Naive B cell (primary cell): ENCODE data around the gene COPS2. TPM values are rescaled to one million over a fixed set of nuclear protein-coding genes. Genes with fewer than 3 reads are reported as not detected.
A peak's percentile ranks its signal among the peaks of the same experiment; 100 is the strongest.

Experiments used
- ATAC-seq, 2 donors: fragments of 150-1000 bp; cut with Tn5 transposase; 2 replicates each; pipeline ENCODE4 v1.10.0; 2021; ENCODE audit warnings: low read depth in 2 of 2, mild to moderate bottlenecking in 2 of 2, moderate library complexity in 2 of 2
- DNase-seq: peaks from one replicate; pipeline ENCODE4 v3.0.0; 2022
- H3K27ac Mint-ChIP-seq, 6 donors: one replicate each; pipeline ENCODE4 v1.8.0; 2020 to 2022; ENCODE audit warnings: mild to moderate bottlenecking in 6 of 6, mixed read lengths in 6 of 6, moderate library complexity in 5 of 6, inconsistent platforms in 2 of 6
- H3K27me3 Mint-ChIP-seq, 3 donors: one replicate each; pipeline ENCODE4 v1.8.0; 2021 to 2022; ENCODE audit warnings: mixed read lengths in 3 of 3, mild to moderate bottlenecking in 1 of 3
- H3K36me3 Mint-ChIP-seq, 2 donors: one replicate each; pipeline ENCODE4 v1.8.0; 2020 to 2022; ENCODE audit warnings: mixed read lengths in 2 of 2, inconsistent platforms in 1 of 2, mild to moderate bottlenecking in 1 of 2
- H3K4me1 Mint-ChIP-seq, 3 donors: one replicate each; pipeline ENCODE4 v1.8.0; 2020 to 2022; ENCODE audit warnings: mixed read lengths in 3 of 3, inconsistent platforms in 1 of 3, mild to moderate bottlenecking in 1 of 3, moderate library complexity in 1 of 3
- H3K4me3 Mint-ChIP-seq, 8 donors: one replicate each; pipeline ENCODE4 v1.8.0; 2020 to 2022; ENCODE audit warnings: mild to moderate bottlenecking in 8 of 8, mixed read lengths in 8 of 8, moderate library complexity in 8 of 8, inconsistent platforms in 2 of 8
- H3K9me3 Mint-ChIP-seq, 7 donors: one replicate each; pipeline ENCODE4 v1.8.0; 2020 to 2022; ENCODE audit warnings: mixed read lengths in 7 of 7, mild to moderate bottlenecking in 5 of 7, inconsistent platforms in 2 of 7, moderate library complexity in 1 of 7
- polyA plus RNA-seq, 6 donors: library from polyadenylated mRNA; unstranded; fragments of 300-500 nt; fragmentation: Illumina TruSeq; gene quantifications; one replicate each; pipeline ENCODE4 v1.2.3, GENCODE V29; 2021; ENCODE audit warnings: low read depth in 6 of 6

COPS2 gene
- polyA plus RNA-seq, 6 donors from 2014 or later, result 27.1 to 46.8 (median 33.0) TPM

DNA sequence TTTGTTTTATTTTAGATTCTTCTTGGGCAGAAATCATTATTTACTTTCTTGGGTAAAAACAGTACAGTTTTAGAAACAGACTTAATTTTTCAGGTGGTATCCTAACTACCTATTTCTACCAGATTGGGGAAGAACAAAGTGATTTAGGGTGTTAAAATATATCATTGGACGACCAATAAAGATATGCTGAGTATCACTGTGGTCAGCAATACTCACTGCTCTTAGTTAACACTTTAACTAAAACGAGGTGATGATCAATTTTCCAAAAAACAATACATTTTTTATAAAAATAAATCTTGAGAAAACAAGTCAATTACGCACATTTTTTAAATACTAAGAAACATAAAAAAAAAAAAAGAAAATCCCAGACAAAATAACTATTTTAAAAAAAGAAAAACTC is 3.6 kb downstream of the COPS2 start:
- no peak overlapping the region for H3K27ac Mint-ChIP-seq
- H3K36me3 Mint-ChIP-seq, result peaks cover 0 to 5% of the 10 kb centered on the region in 2 donors
- peaks cover 41 to 68% (median 51%) of the 10 kb centered on the region in 3 donors for H3K4me1 Mint-ChIP-seq
- H3K4me3 Mint-ChIP-seq, result no peak overlapping the region
- no peaks in the 10 kb centered on the region for H3K9me3 Mint-ChIP-seq
- DNase-seq, result no peak
- ATAC-seq, result no peak
- H3K27me3 Mint-ChIP-seq, result no peaks in the 10 kb centered on the region

GRCh38 chr15:49148727-49149126 is 6.7 kb downstream of the COPS2 start:
- no peak for ATAC-seq
- peak overlapping the region in 2 of 6 donors; percentile 35 to 95 for H3K27ac Mint-ChIP-seq
- H3K4me3 Mint-ChIP-seq, result peak overlapping the region in 1 of 8 donors; percentile 6
- no peaks in the 10 kb centered on the region for H3K27me3 Mint-ChIP-seq
- peaks cover 0 to 5% of the 10 kb centered on the region in 2 donors for H3K36me3 Mint-ChIP-seq
- DNase-seq, result no peak
- peaks cover 33 to 50% (median 42%) of the 10 kb centered on the region in 3 donors for H3K4me1 Mint-ChIP-seq
- H3K9me3 Mint-ChIP-seq, result no peaks in the 10 kb centered on the region

- DNase-seq, result no peak
- Mint-ChIP-seq H3K36me3 (peaks cover 4 to 8% of the 10 kb centered on the region in 2 donors), H3K27me3 (no peaks in the 10 kb centered on the region), H3K27ac (peak overlapping the region in 2 of 6 donors; percentile 35 to 95), H3K4me1 (peaks cover 29 to 47% (median 38%) of the 10 kb centered on the region in 3 donors), H3K4me3 (peak overlapping the region in 1 of 8 donors; percentile 6), H3K9me3 (no peaks in the 10 kb centered on the region)
- ATAC-seq, result no peak
Observed at GRCh38 chr15:49148298-49148697, 7.1 kb downstream of the COPS2 start.

- Mint-ChIP-seq H3K4me1 (peaks cover 23 to 40% (median 33%) of the 10 kb centered on the region in 3 donors), H3K27ac (peak overlapping the region in 1 of 6 donors; percentile 38), H3K36me3 (peaks cover 21 to 24% of the 10 kb centered on the region in 2 donors), H3K9me3 (no peaks in the 10 kb centered on the region), H3K27me3 (no peaks in the 10 kb centered on the region), H3K4me3 (no peak overlapping the region)
- peak; percentile 24 for DNase-seq
- ATAC-seq, result peak; percentile 35 to 47
Observed at GRCh38 chr15:49145651-49146609, 9.5 kb downstream of the COPS2 start.

- no peak for DNase-seq
- Mint-ChIP-seq H3K4me1 (no peaks in the 10 kb centered on the region), H3K9me3 (no peaks in the 10 kb centered on the region), H3K36me3 (peaks cover 21 to 32% of the 10 kb centered on the region in 2 donors), H3K27ac (peak overlapping the region in 1 of 6 donors; percentile 33), H3K27me3 (no peaks in the 10 kb centered on the region), H3K4me3 (no peak overlapping the region)
- no peak for ATAC-seq
Observed at GRCh38 chr15:49137861-49138260, 17.5 kb downstream of the COPS2 start.

DNA sequence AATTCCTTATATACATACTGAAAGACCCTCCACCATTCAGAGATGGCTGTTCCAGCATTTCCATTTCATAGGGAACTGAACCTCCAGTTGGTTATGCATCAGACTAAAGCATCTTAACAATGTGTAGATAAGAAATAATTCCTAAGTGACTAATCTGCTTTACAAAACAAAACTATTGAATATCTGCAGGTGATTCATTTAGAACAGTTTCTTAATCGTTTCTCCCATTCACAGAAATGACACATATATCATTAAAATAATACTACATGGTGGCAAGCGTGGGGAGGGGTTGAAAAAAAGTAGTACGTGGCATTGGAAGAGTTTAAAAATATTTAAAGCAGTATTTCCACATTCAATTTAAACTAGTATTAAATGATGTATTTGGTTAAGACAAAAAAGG is 19.5 kb downstream of the COPS2 start:
- DNase-seq, result no peak
- Mint-ChIP-seq H3K4me1 (no peaks in the 10 kb centered on the region), H3K27ac (no peak overlapping the region), H3K9me3 (no peaks in the 10 kb centered on the region), H3K36me3 (peaks cover 8 to 20% of the 10 kb centered on the region in 2 donors), H3K27me3 (no peaks in the 10 kb centered on the region), H3K4me3 (no peak overlapping the region)
- ATAC-seq, result no peak

GRCh38 chr15:49135342-49135857 is 20.0 kb downstream of the COPS2 start:
- Mint-ChIP-seq H3K9me3 (no peaks in the 10 kb centered on the region), H3K27me3 (no peaks in the 10 kb centered on the region), H3K36me3 (peaks cover 8 to 20% of the 10 kb centered on the region in 2 donors), H3K4me3 (no peak overlapping the region), H3K27ac (peak overlapping the region in 1 of 6 donors; percentile 13), H3K4me1 (no peaks in the 10 kb centered on the region)
- ATAC-seq (no peak), DNase-seq (no peak)

- Mint-ChIP-seq H3K27ac (peak overlapping the region in 1 of 6 donors; percentile 13), H3K4me1 (no peaks in the 10 kb centered on the region), H3K4me3 (no peak overlapping the region), H3K9me3 (no peaks in the 10 kb centered on the region), H3K36me3 (peaks cover 13 to 26% of the 10 kb centered on the region in 2 donors), H3K27me3 (no peaks in the 10 kb centered on the region)
- DNase-seq, result no peak
- ATAC-seq, result no peak
Observed at GRCh38 chr15:49134683-49135341, 20.6 kb downstream of the COPS2 start.

DNA sequence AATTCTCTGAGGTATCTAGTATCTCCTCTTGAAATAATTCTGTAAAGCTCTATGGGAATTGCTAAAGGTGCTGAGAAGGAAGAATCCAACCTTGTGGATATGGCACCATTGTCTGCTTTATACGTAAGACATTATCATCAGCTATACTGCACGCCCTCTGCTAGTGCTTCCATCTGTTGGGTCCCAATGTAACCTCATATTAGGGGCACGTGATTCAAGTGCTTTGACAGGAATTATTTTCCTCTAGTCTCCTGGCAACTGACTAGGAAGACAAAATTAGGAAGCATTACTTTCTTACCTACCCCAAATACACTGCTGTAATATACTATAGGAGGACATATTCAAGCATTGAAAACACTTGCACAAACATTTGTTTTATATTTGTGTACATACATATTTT is 24.0 kb downstream of the COPS2 start:
- Mint-ChIP-seq H3K36me3 (peaks cover 15 to 39% of the 10 kb centered on the region in 2 donors), H3K27ac (no peak overlapping the region), H3K4me1 (no peaks in the 10 kb centered on the region), H3K4me3 (no peak overlapping the region), H3K27me3 (no peaks in the 10 kb centered on the region), H3K9me3 (no peaks in the 10 kb centered on the region)
- ATAC-seq, result no peak
- no peak for DNase-seq

DNA sequence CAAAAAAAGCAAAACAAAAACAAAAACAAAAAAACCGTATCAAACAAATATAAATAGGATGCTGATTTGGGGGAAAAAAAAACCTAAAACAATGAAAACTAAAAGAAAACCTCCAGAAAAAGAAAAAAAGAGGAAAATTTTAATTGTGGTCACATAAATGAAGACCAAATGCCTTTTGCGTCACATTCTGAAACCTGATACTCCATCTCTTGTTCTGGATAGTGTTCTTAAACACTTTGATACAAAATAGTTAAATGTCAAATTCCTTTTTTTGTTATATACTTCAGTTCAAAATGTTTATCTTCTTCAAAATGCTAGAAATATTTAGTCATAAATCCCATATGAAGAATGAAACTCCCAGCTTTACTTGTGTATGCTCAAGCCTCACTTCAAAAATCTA is 31.0 kb downstream of the COPS2 start:
- DNase-seq, result no peak
- H3K27me3 Mint-ChIP-seq, result no peaks in the 10 kb centered on the region
- H3K4me3 Mint-ChIP-seq, result no peak overlapping the region
- ATAC-seq, result no peak
- H3K9me3 Mint-ChIP-seq, result no peaks in the 10 kb centered on the region
- H3K27ac Mint-ChIP-seq, result no peak overlapping the region
- H3K36me3 Mint-ChIP-seq, result peaks cover 0 to 9% of the 10 kb centered on the region in 2 donors
- no peaks in the 10 kb centered on the region for H3K4me1 Mint-ChIP-seq

GRCh38 chr15:49122541-49123062 is 32.8 kb downstream of the COPS2 start:
- H3K4me1 Mint-ChIP-seq, result no peaks in the 10 kb centered on the region
- no peaks in the 10 kb centered on the region for H3K27me3 Mint-ChIP-seq
- H3K4me3 Mint-ChIP-seq, result no peak overlapping the region
- H3K27ac Mint-ChIP-seq, result no peak overlapping the region
- ATAC-seq, result no peak
- no peak for DNase-seq
- no peaks in the 10 kb centered on the region for H3K36me3 Mint-ChIP-seq
- H3K9me3 Mint-ChIP-seq, result no peaks in the 10 kb centered on the region

GRCh38 chr15:49121901-49122300 is 33.5 kb downstream of the COPS2 start:
- DNase-seq, result no peak
- H3K9me3 Mint-ChIP-seq, result no peaks in the 10 kb centered on the region
- no peaks in the 10 kb centered on the region for H3K27me3 Mint-ChIP-seq
- no peaks in the 10 kb centered on the region for H3K4me1 Mint-ChIP-seq
- no peak overlapping the region for H3K27ac Mint-ChIP-seq
- ATAC-seq, result no peak
- no peaks in the 10 kb centered on the region for H3K36me3 Mint-ChIP-seq
- no peak overlapping the region for H3K4me3 Mint-ChIP-seq

- DNase-seq (no peak), ATAC-seq (no peak)
- Mint-ChIP-seq H3K27me3 (no peaks in the 10 kb centered on the region), H3K4me1 (no peaks in the 10 kb centered on the region), H3K9me3 (no peaks in the 10 kb centered on the region), H3K36me3 (peaks cover 3 to 5% of the 10 kb centered on the region in 2 donors), H3K27ac (peak overlapping the region in 1 of 6 donors; percentile 48), H3K4me3 (no peak overlapping the region)
Observed at GRCh38 chr15:49120832-49121231, 34.6 kb downstream of the COPS2 start.
